ENCODE measurements around the gene DTX4. TPM values are rescaled to one million over a fixed set of nuclear protein-coding genes. Genes with fewer than 3 reads are reported as not detected.

DTX4 gene
- total RNA-seq, 1 donor from 2014 or later, result 24.2 TPM

DNA sequence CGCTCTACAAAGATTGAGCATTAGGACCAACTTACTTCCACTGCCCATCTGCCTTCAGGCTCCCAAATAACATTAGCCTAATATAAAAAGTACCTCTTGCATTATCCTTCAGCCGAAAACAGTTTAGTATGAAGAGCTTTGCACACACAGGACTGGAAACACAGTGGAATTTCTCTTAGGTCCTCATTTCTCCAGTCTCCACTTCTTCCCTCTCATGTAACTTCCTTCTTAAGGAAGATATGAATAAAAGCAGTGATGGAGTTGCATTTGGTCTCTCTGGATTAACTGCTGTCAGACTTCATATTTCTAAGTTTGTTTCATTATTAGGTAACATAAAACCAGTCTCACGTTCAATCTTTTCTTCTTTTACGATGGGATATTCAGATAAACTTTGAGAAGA, 46.4 kb downstream of the DTX4 start:
- ChIA-PET POLR2A (interaction anchor here (0.7 to 3.0 kb wide), 4 partner anchors 8 to 54 kb away, joined by 4 to 18 read pairs (median 5); no protein-coding TSS in a partner anchor), CTCF (interaction anchor here (2.2 kb wide), 1 partner anchor 15 kb away, joined by 7 read pairs; no protein-coding TSS in a partner anchor)
- intact Hi-C loops (cut with micrococcal nuclease), result loop anchor here (10.0 kb wide), 1 partner anchor 1794 kb away; the partner anchor contains the start of gene SLC43A3
- no peak for ATAC-seq (ENCODE audit: low read depth)
- Mint-ChIP-seq H3K9me3 (no peaks in the 10 kb centered on the region), H3K4me3 (peak overlapping the region; percentile 24), H3K27ac (peak overlapping the region; percentile 91), H3K27me3 (no peaks in the 10 kb centered on the region), H3K4me1 (peaks cover 100% of the 10 kb centered on the region), H3K36me3 (ENCODE audit: low read depth) (no peaks in the 10 kb centered on the region)
- no peak for DNase-seq
- TF ChIP-seq, protein P1, sequence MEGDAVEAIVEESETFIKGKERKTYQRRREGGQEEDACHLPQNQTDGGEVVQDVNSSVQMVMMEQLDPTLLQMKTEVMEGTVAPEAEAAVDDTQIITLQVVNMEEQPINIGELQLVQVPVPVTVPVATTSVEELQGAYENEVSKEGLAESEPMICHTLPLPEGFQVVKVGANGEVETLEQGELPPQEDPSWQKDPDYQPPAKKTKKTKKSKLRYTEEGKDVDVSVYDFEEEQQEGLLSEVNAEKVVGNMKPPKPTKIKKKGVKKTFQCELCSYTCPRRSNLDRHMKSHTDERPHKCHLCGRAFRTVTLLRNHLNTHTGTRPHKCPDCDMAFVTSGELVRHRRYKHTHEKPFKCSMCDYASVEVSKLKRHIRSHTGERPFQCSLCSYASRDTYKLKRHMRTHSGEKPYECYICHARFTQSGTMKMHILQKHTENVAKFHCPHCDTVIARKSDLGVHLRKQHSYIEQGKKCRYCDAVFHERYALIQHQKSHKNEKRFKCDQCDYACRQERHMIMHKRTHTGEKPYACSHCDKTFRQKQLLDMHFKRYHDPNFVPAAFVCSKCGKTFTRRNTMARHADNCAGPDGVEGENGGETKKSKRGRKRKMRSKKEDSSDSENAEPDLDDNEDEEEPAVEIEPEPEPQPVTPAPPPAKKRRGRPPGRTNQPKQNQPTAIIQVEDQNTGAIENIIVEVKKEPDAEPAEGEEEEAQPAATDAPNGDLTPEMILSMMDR (IDR thresholded peaks at IDR 0.05), result no peak

DNA sequence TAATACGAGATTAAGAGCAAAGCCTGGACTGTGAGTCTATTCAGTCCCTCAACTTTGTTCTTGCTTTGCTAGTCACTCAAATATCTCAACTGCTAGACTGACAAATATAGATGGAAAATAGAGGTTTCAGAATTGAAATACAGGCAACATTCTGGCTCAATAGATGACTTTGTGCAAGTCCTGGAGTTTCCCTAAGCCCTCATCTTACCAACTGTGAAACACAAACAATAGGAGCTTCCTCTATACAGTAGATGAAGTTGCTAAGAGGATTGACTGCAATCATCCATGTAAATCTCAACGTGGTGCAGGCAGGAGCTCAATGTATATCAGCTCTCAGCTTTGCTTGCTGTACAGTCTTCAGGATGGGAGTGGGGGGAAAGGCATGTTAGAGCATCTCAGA, 47.0 kb downstream of the DTX4 start:
- no peaks in the 10 kb centered on the region for H3K27me3 Mint-ChIP-seq
- CTCF ChIA-PET, result interaction anchor here (0.8 to 2.2 kb wide), 5 partner anchors 16 to 68 kb away, joined by 3 to 9 read pairs (median 3); partner anchors contain the start of gene DTX4
- DNase-seq, result no peak
- peaks cover 100% of the 10 kb centered on the region for H3K4me1 Mint-ChIP-seq
- peak overlapping the region; percentile 91 for H3K27ac Mint-ChIP-seq
- no peaks in the 10 kb centered on the region for H3K36me3 Mint-ChIP-seq (ENCODE audit: low read depth)
- intact Hi-C loops (cut with micrococcal nuclease), result loop anchor here (10.0 kb wide), 1 partner anchor 1794 kb away; the partner anchor contains the start of gene SLC43A3
- H3K9me3 Mint-ChIP-seq, result no peaks in the 10 kb centered on the region
- TF ChIP-seq, protein P1 (IDR thresholded peaks at IDR 0.05), result no peak
- POLR2A ChIA-PET, result interaction anchor here (1.1 to 3.0 kb wide), 3 partner anchors 9 to 54 kb away, joined by 4 to 18 read pairs (median 4); no protein-coding TSS in a partner anchor
- H3K4me3 Mint-ChIP-seq, result no peak overlapping the region
- no peak for ATAC-seq (ENCODE audit: low read depth)

DNA sequence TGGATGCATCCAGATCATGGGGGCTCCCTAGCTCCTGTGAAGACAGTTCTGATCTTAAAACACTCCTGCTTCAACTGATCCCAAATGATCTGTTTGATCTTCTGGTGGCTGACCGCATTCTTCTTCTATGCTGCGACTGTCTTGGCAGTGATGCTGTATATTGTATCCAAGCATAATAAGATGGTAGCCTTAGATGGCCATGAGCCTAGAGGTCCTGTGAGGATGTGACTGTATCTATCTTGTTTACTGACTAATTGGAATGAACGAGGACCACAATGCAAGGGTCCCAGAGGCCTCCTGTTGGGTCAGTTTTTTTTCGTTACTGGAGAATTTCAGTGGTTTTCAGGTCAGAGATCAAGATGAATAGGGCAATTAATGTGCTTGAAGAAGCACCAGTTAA, 47.9 kb downstream of the DTX4 start:
- DNase-seq, result no peak
- no peaks in the 10 kb centered on the region for H3K9me3 Mint-ChIP-seq
- H3K27ac Mint-ChIP-seq, result peak overlapping the region; percentile 38
- intact Hi-C loops (cut with micrococcal nuclease), result loop anchor here (10.0 kb wide), 1 partner anchor 1795 kb away; the partner anchor contains the start of gene SLC43A3
- ChIA-PET POLR2A (interaction anchor here (1.8 to 5.2 kb wide), 4 partner anchors 8 to 53 kb away, joined by 4 to 67 read pairs (median 26); partner anchors contain the start of gene MPEG1), CTCF (interaction anchor here (0.7 to 2.2 kb wide), 4 partner anchors 17 to 48 kb away, joined by 3 to 9 read pairs (median 5); partner anchors contain the start of gene DTX4)
- no peak overlapping the region for H3K4me3 Mint-ChIP-seq
- H3K4me1 Mint-ChIP-seq, result peaks cover 100% of the 10 kb centered on the region
- TF ChIP-seq, protein P1 (IDR thresholded peaks at IDR 0.05), result no peak
- no peaks in the 10 kb centered on the region for H3K36me3 Mint-ChIP-seq (ENCODE audit: low read depth)
- no peaks in the 10 kb centered on the region for H3K27me3 Mint-ChIP-seq
- no peak for ATAC-seq (ENCODE audit: low read depth)

- H3K27me3 Mint-ChIP-seq, result no peaks in the 10 kb centered on the region
- no peaks in the 10 kb centered on the region for H3K36me3 Mint-ChIP-seq (ENCODE audit: low read depth)
- DNase-seq, result no peak
- H3K4me1 Mint-ChIP-seq, result peaks cover 89% of the 10 kb centered on the region
- ChIA-PET CTCF (interaction anchor here (0.8 to 3.8 kb wide), 10 partner anchors 8 to 208 kb away, joined by 3 to 22 read pairs (median 4); partner anchors contain the start of genes DTX4 and MPEG1), POLR2A (interaction anchor here (0.8 to 5.2 kb wide), 6 partner anchors 10 to 63 kb away, joined by 3 to 67 read pairs (median 6); partner anchors contain the start of gene MPEG1)
- peak overlapping the region; percentile 72 for H3K27ac Mint-ChIP-seq
- H3K4me3 Mint-ChIP-seq, result peak overlapping the region; percentile 35
- intact Hi-C loops (cut with micrococcal nuclease), result loop anchor here (1.0 kb wide), 1 partner anchor 50 kb away; no protein-coding TSS in a partner anchor
- ATAC-seq (ENCODE audit: low read depth), result no peak
- TF ChIP-seq, protein P1 (IDR thresholded peaks at IDR 0.05), result no peak
- H3K9me3 Mint-ChIP-seq, result no peaks in the 10 kb centered on the region
Observed at GRCh38 chr11:59221441-59221840, 49.5 kb downstream of the DTX4 start.

- intact Hi-C loops (cut with micrococcal nuclease), result loop anchor here (2.0 kb wide), 1 partner anchor 14 kb away; no protein-coding TSS in a partner anchor
- Mint-ChIP-seq H3K9me3 (no peaks in the 10 kb centered on the region), H3K27ac (peak overlapping the region; percentile 81), H3K4me1 (peaks cover 78% of the 10 kb centered on the region), H3K4me3 (no peak overlapping the region), H3K27me3 (no peaks in the 10 kb centered on the region), H3K36me3 (ENCODE audit: low read depth) (no peaks in the 10 kb centered on the region)
- DNase-seq, result no peak
- TF ChIP-seq, protein P1 (IDR thresholded peaks at IDR 0.05), result no peak
- POLR2A ChIA-PET, result interaction anchor here (0.7 to 5.2 kb wide), 13 partner anchors 11 to 64 kb away, joined by 3 to 67 read pairs (median 6); partner anchors contain the start of genes DTX4 and MPEG1
- no peak for ATAC-seq (ENCODE audit: low read depth)
- CTCF ChIA-PET, result interaction anchor here (1.1 to 3.8 kb wide), 11 partner anchors 10 to 207 kb away, joined by 3 to 22 read pairs (median 4); partner anchors contain the start of genes DTX4 and MPEG1
Observed at GRCh38 chr11:59222464-59223060, 50.6 kb downstream of the DTX4 start.
